ENCODE data around the gene TRIM58. TPM values are rescaled to one million over a fixed set of nuclear protein-coding genes. Genes with fewer than 3 reads are reported as not detected.

The TRIM58 gene
- polyA plus RNA-seq, 1 donor (not counting 4 experiments of a cell fraction or from before 2014, with no cell fraction given) = 0.14 TPM

DNA sequence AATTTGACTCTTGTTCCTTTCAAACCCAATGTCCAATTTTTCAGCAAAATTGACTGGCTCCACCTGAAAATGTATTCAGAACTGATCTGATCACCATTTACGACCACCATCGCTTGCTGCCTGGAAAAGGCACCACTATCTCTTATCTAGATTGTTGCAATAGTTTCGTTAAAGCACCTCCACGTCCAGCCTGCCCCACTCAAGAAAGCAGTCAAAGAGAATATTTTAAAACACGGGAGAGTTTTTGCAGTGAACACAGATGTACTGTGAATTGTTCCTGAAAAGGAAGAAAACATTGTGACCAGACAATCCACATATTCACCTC lies 11.3 kb upstream of the TRIM58 start:
- no peak for FAIRE-seq
- dilution Hi-C loops (cut with MboI; ENCODE audit: extremely low pct_ligation_motif_present, low sequenced_read_pairs) = no loop called here
- no peaks in the 10 kb centered on the region for H3K36me3 ChIP-seq (ENCODE audit: control insufficient read depth in 2 of 2, extremely low read depth in 1 of 2, insufficient read depth in 2 of 2, low read length in 2 of 2)

DNA sequence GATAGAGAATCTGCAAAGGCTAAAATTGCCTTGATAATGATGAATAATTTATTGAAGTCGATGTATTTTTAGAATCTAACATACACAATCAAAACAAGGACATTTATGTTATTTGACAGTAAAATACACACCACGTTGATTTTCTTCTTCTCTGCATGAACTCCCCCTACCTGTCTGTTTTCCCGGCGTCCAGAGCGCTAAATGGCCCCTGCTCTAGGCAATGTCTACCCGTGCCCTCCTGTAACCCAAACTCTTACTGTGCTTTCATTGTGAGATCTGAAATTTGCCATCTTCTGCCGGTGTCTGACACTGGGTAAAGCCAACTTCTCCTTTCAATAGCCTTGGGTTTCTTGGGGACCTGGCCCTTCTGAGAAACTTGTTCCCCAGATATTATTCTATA lies 8.6 kb upstream of the TRIM58 start:
- Histone ChIP-seq H3K4me3 (ENCODE audit: control insufficient read depth in 2 of 3, extremely low read depth in 1 of 3, insufficient read depth in 2 of 3, low read depth in 1 of 3, low read length in 3 of 3) (no peak overlapping the region), H2AFZ (ENCODE audit: control insufficient read depth, low read length) (no peak overlapping the region), H3K9ac (ENCODE audit: control insufficient read depth, extremely low read depth, insufficient read depth, low read length) (no peak overlapping the region), H4K20me1 (ENCODE audit: control insufficient read depth, extremely low read depth, insufficient read depth, low read length) (no peaks in the 10 kb centered on the region), H3K27me3 (ENCODE audit: control insufficient read depth, extremely low read depth, insufficient read depth, low read length) (no peaks in the 10 kb centered on the region), H3K4me1 (ENCODE audit: control insufficient read depth, extremely low read depth, insufficient read depth, low read length) (no peaks in the 10 kb centered on the region), H3K4me2 (ENCODE audit: control insufficient read depth, extremely low read depth, insufficient read depth, low read depth, low read length) (no peak overlapping the region), H3K79me2 (ENCODE audit: control insufficient read depth, insufficient read depth, low read length) (no peaks in the 10 kb centered on the region), H3K9me1 (ENCODE audit: control insufficient read depth, extremely low read depth, insufficient read depth, low read length) (no peaks in the 10 kb centered on the region), H3K36me3 (ENCODE audit: control insufficient read depth in 2 of 2, extremely low read depth in 1 of 2, insufficient read depth in 2 of 2, low read length in 2 of 2) (no peaks in the 10 kb centered on the region), H3K9me3 (ENCODE audit: control insufficient read depth, low read depth, low read length) (no peaks in the 10 kb centered on the region), H3K27ac (ENCODE audit: control insufficient read depth, insufficient read depth, low read length) (no peak overlapping the region)
- TF ChIP-seq, protein P1, sequence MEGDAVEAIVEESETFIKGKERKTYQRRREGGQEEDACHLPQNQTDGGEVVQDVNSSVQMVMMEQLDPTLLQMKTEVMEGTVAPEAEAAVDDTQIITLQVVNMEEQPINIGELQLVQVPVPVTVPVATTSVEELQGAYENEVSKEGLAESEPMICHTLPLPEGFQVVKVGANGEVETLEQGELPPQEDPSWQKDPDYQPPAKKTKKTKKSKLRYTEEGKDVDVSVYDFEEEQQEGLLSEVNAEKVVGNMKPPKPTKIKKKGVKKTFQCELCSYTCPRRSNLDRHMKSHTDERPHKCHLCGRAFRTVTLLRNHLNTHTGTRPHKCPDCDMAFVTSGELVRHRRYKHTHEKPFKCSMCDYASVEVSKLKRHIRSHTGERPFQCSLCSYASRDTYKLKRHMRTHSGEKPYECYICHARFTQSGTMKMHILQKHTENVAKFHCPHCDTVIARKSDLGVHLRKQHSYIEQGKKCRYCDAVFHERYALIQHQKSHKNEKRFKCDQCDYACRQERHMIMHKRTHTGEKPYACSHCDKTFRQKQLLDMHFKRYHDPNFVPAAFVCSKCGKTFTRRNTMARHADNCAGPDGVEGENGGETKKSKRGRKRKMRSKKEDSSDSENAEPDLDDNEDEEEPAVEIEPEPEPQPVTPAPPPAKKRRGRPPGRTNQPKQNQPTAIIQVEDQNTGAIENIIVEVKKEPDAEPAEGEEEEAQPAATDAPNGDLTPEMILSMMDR (optimal IDR thresholded peaks at IDR 0.05 in 1 of 3, IDR thresholded peaks at IDR 0.05 in 1 of 3, conservative IDR thresholded peaks at IDR 0.05 in 1 of 3; ENCODE audit: extremely low read depth in 1 of 3, insufficient read depth in 2 of 3, low read length in 3 of 3) = no peak
- no peak for TF ChIP-seq EZH2 (IDR thresholded peaks at IDR 0.05; ENCODE audit: low read length)
- DNase-seq (ENCODE audit: low read depth, low spot score) (no peak), FAIRE-seq (no peak)
- dilution Hi-C loops (cut with MboI; ENCODE audit: extremely low pct_ligation_motif_present, low sequenced_read_pairs) = no loop called here

More for the DNA sequence above, 11.3 kb upstream of the TRIM58 start:
- Histone ChIP-seq H3K4me1 (ENCODE audit: control insufficient read depth, extremely low read depth, insufficient read depth, low read length) (no peaks in the 10 kb centered on the region), H4K20me1 (ENCODE audit: control insufficient read depth, extremely low read depth, insufficient read depth, low read length) (no peaks in the 10 kb centered on the region), H3K27ac (ENCODE audit: control insufficient read depth, insufficient read depth, low read length) (no peak overlapping the region), H3K9ac (ENCODE audit: control insufficient read depth, extremely low read depth, insufficient read depth, low read length) (no peak overlapping the region), H3K4me2 (ENCODE audit: control insufficient read depth, extremely low read depth, insufficient read depth, low read depth, low read length) (no peak overlapping the region), H3K9me1 (ENCODE audit: control insufficient read depth, extremely low read depth, insufficient read depth, low read length) (no peaks in the 10 kb centered on the region), H3K79me2 (ENCODE audit: control insufficient read depth, insufficient read depth, low read length) (no peaks in the 10 kb centered on the region), H3K27me3 (ENCODE audit: control insufficient read depth, extremely low read depth, insufficient read depth, low read length) (no peaks in the 10 kb centered on the region), H3K4me3 (ENCODE audit: control insufficient read depth in 2 of 3, extremely low read depth in 1 of 3, insufficient read depth in 2 of 3, low read depth in 1 of 3, low read length in 3 of 3) (no peak overlapping the region), H3K9me3 (ENCODE audit: control insufficient read depth, low read depth, low read length) (peaks cover 3% of the 10 kb centered on the region), H2AFZ (ENCODE audit: control insufficient read depth, low read length) (no peak overlapping the region)
- TF ChIP-seq, protein P1 (optimal IDR thresholded peaks at IDR 0.05 in 1 of 3, IDR thresholded peaks at IDR 0.05 in 1 of 3, conservative IDR thresholded peaks at IDR 0.05 in 1 of 3; ENCODE audit: extremely low read depth in 1 of 3, insufficient read depth in 2 of 3, low read length in 3 of 3) = no peak
- TF ChIP-seq EZH2 (IDR thresholded peaks at IDR 0.05; ENCODE audit: low read length) = no peak
- DNase-seq (ENCODE audit: low read depth, low spot score) = no peak
